Measurements from ENCODE around the gene S100A14.
"Not testable (repeated sequence)": the region's sequence is repeated elsewhere in the genome, so short reads cannot be mapped to it uniquely, and the experiment has no call there.

GRCh38 chr1:153588033-153588432, 28.1 kb downstream of the S100A14 start:
- TF ChIP-seq REST (IDR thresholded peaks at IDR 0.05); SMC3 (IDR thresholded peaks at IDR 0.05); PHF8 (IDR thresholded peaks at IDR 0.05; ENCODE audit: borderline replicate concordance, low read depth); CTCF (IDR thresholded peaks at IDR 0.05); USF2 (IDR thresholded peaks at IDR 0.05); MAZ (IDR thresholded peaks at IDR 0.05; ENCODE audit: borderline replicate concordance, low read depth, low read length); CEBPB (IDR thresholded peaks at IDR 0.05); RAD21 (conservative IDR thresholded peaks at IDR 0.05 in 1 of 2, IDR thresholded peaks at IDR 0.05 in 1 of 2); HDAC2 (IDR thresholded peaks at IDR 0.05): not testable (repeated sequence)

All from A549 (cell line).